H7 (cell line): ENCODE measurements around the gene SLC24A2. TPM values are rescaled to one million over a fixed set of nuclear protein-coding genes. Genes with fewer than 3 reads are reported as not detected.
"Not testable (repeated sequence)": the region's sequence is repeated elsewhere in the genome, so short reads cannot be mapped to it uniquely, and the experiment has no call there.

Source experiments
- DNase-seq: peaks from one replicate; pipeline ENCODE4 v3.0.0; 2012
- H3K27me3 ChIP-seq: 2 replicates; pipeline ENCODE4 v1.6.0; 2011; ENCODE audit warnings: mild to moderate bottlenecking, low read length; ENCODE audit not compliant: control insufficient read depth, insufficient read depth
- H3K36me3 ChIP-seq: replicated peaks from 2 replicates; pipeline ENCODE4 v1.5.1; 2011; ENCODE audit warnings: low read length; ENCODE audit not compliant: control insufficient read depth, insufficient read depth
- H3K4me3 ChIP-seq: 2 replicates; pipeline ENCODE4 v1.5.1; 2011; ENCODE audit warnings: low read depth, mild to moderate bottlenecking, control low read depth, low read length, moderate library complexity; ENCODE audit not compliant: insufficient read depth
- total RNA-seq: library from RNA; depleted of rRNA; stranded (reverse); fragments of >200 nt; shearing (Covaris generic); gene quantifications from 2 replicates; pipeline ENCODE4 v1.2.3, GENCODE V29; 2014; rRNA removed

The SLC24A2 gene
- total RNA-seq = 0.35 and 1.3 TPM in 2 replicates

DNA sequence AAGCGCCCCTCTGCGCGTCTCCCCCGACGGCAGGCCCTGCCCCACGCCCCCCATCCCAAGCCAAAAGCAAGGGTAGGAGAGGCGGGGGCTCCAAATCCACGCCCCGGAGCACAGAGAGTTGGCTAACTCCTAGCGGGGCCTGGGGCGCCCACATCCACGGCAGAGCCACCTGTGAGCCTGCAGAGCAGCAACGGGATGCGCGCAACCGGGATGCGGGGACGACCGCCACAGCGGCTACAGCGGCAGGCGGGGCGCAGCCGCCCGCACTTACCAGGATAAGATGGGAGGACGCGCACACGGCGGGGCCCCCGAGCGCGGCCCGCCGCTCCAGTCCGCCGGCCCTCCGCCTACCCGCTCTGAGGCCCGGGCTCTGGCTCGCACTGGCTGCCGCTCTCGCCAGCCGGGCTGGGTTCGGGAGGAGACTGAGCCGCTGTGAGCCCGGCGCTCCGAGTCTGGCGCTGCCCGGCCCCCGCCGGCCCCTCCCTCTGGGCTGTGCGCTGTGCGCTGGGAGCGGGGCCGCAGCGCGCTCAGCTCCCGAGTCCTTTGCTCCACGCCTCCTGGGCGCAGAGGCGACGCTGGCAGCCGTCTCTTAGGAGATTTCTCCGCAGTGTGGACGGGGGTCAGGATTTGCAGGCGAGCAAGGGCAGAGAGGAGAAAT lies at the start of gene SLC24A2:
TSS of gene SLC24A2 (minus strand) at position 424 of the 658 bp plus-strand sequence.
- Histone ChIP-seq H3K36me3 (no peaks in the 10 kb centered on the region), H3K27me3 (peaks cover 23% of the 10 kb centered on the region), H3K4me3 (peak within 1 kb of the TSS; percentile 62)
- peak; percentile 86 for DNase-seq

DNA sequence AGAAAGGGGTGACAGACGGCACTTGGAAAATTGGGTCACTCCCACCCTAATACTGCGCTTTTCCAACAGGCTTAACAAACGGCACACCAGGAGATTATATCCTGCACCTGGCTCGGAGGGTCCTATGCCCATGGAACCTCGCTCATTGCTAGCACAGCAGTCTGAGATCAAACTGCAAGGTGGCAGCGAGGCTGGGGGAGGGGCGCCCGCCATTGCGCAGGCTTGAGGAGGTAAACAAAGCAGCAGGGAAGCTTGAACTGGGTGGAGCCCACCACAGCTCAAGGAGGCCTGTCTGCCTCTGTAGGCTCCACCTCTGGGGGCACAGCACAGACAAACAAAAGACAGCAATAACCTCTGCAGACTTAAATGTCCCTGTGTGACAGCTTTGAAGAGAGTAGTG lies 44.5 kb upstream of the SLC24A2 start:
- not testable (repeated sequence) for H3K36me3 ChIP-seq, H3K4me3 ChIP-seq, DNase-seq, H3K27me3 ChIP-seq

DNA sequence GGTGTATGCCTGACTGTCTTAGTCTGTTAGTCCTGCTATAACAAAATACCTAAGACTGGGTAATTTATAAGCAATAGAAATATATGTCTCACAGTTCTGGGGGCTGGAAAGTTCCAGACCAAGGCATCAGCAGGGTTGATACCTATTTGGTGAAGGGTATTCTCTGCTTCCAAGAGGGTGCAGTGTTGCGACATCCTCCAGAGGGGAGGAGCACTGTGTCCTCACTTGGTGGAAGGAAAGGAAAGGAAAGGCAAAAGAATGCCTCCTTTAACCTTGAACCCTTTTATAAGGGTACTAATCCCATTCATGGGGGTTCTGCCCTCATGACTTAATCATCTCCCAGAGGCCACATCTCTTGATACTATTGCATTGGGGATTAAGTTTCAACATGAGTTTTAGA lies 42.0 kb upstream of the SLC24A2 start:
- Histone ChIP-seq H3K4me3 (no peak overlapping the region), H3K36me3 (no peaks in the 10 kb centered on the region), H3K27me3 (no peaks in the 10 kb centered on the region)
- no peak for DNase-seq

DNA sequence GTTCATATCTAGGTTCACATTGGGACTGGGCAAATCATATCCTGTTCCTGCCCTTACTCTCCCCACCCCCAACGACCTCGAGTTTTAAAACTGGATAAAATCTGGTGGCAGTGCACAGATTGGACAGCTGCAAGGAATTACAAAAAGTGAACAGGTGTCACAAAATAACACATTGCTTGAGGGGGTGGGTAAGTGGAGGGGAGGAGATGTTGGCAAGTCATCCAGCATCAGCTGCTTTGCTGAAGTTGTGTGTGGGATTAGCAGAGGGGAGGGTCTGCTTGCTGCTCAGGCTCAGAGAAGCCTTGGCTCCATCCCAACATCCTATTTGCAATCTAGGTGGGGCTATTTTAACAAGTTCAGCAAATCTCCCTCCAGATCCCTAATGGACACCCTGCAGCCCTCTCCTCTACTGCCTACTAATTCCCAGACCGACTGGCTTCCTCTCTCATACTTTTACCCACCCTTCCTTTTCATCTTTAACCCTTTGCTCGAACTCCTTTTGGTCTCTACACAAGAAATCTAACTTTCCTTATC lies 39.8 kb upstream of the SLC24A2 start:
- no peak for DNase-seq
- no peak overlapping the region for H3K4me3 ChIP-seq
- no peaks in the 10 kb centered on the region for H3K36me3 ChIP-seq
- H3K27me3 ChIP-seq = no peaks in the 10 kb centered on the region

DNA sequence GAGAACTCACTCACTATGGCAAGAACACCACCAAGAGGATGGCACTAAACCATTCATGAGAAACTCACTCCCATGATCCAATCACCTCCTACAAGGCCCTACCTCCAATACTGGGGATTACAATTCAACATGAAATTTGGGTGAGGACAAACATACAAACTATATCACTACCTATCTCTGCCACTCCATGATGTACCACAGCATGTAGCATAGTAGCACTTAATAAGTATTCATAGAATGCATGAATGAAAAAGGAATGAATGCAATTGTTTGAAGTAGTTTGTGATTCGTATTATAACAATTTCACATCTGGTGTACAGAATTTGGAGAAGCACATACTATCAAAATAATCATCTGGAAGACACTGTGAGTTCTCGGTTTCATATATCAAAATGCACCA lies 27.9 kb upstream of the SLC24A2 start:
- DNase-seq = no peak
- H3K27me3 ChIP-seq = no peaks in the 10 kb centered on the region
- no peaks in the 10 kb centered on the region; the same call in 1 of the 2 replicates for H3K36me3 ChIP-seq
- H3K4me3 ChIP-seq = no peak overlapping the region

DNA sequence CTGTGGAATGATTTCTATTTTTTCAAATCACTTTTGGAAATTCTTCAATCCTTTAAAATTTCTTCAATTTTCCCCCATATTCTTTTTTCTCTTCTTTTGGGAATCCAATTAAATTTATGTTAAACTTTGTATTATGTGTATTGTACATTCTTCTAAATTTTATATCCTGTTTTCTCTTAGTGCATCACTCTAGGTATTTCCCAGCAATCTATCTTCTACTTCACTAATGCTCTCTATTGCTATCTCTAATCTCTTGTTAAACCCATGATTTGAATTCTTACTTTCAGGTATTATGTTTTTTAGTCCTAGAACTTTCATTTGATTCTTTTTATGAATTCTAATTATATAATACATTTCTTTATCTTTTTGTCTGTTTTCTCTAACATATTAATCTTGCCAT lies 23.4 kb upstream of the SLC24A2 start:
- H3K36me3 ChIP-seq = no peaks in the 10 kb centered on the region; the same call in 1 of the 2 replicates
- no peak for DNase-seq
- no peak overlapping the region for H3K4me3 ChIP-seq
- no peaks in the 10 kb centered on the region for H3K27me3 ChIP-seq

DNA sequence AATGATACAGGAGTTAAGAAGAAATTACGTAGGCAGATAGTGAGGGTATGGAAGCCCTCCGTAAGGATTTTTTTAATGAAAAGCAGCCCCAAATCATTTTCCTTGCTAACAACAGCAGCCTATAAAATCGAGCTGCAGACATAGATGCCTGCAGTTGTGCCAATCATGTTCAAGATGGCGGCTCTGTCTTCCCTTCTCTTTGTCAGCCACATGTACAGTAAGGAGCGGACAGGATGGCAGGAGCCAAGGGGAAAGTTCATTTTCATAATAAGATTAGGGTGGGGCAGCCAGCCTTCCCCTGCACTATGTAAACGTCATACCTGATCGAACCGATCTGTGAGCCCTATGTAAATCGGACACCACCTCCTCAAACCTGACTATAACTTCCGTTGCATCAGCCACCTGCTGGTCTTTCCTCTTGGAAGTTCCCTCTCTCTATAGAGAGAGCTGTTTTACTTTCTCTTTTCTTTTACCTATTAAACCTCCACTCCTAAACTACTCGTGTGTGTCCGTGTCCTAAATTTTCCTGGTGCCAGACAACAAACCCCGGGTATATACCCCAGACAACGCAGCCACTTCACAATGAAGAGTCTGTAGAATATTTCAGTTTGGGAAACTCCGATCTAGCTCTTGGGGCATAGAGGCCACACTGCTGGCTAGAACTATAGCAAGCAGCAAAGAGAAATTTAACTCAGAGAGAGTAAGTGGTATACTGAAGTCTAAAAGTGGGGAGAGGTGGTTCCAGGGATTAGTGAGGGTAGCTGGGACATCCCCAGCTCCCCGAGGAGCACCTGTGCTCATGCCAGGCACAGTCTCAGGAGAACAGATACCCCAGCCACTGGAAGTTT lies 20.8 kb upstream of the SLC24A2 start:
- no peak for DNase-seq
- Histone ChIP-seq H3K36me3 (no peaks in the 10 kb centered on the region), H3K4me3 (no peak overlapping the region), H3K27me3 (no peaks in the 10 kb centered on the region)

DNA sequence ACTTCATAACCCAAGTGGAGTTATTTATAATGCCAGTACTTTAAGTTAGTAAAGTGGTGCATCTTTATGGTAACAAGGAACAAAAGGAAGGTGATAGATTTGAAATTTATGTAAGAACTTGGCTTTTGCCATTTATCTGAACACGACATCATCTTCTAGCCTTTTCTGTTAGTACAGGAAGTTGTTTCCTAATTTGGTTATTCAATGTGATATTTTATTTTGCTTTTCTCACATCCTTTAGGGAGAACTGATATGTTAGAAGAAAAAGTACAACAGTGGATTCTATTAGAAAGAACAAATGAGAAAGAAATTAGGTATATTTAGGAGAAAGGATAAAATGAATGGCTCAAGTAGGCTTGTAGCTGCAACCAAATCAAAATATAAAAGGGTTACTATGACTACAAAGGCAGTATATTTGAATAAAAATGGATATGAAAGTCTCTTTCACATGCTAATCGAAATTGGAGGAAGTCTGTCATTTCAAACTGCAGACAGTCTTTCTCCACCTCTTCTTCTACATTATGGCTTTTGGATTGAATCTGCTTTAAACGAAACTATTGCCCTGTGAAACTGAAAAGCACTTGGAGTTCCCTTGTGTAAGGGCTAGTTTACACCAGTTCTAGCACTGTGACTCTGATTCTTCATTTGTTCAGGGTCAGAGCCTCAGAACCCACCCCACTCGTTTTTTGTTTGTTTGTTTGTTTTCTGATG lies 18.5 kb upstream of the SLC24A2 start:
- H3K27me3 ChIP-seq = no peaks in the 10 kb centered on the region
- H3K36me3 ChIP-seq = no peaks in the 10 kb centered on the region
- H3K4me3 ChIP-seq = no peak overlapping the region
- DNase-seq = no peak

DNA sequence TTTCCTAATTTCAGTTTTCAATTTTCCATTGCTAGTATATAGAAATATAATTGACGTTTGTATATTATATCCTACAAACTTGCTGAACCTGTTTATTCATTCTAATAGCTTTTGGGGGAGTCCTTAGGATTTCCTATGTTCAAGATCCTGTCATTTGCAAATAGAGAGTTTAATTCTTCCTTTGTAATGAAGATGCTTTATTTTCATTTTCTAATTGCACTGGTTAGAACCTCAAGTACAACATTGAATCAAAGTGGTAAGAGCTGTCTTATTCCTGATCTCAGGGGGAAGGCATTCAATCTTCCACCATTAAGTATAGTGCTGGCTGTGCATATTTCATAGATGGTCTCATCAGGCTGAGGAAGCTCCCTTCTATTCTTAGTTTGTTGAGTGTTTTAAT lies 15.6 kb upstream of the SLC24A2 start:
- Histone ChIP-seq H3K36me3 (no peaks in the 10 kb centered on the region), H3K4me3 (no peak overlapping the region), H3K27me3 (no peaks in the 10 kb centered on the region)
- no peak for DNase-seq

DNA sequence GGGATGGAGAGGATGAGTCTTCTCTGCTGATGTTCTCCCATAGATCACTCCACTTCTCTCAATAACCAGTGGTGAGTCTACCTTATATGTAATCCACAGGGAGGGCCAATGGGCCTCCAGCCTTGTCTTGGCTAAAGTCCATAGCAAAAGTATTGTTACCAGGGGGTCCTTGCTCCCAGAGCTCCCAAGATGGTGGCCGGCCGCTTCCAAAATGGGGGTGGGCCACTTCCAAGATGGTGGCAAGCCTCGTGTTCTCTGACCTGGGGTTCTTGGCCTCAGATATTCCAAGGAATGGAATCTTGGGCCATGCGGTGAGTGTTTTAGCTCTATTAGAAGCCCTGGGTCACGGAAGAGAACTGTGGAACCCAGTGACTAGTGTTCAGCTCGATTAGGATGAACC lies 12.0 kb upstream of the SLC24A2 start:
- no peaks in the 10 kb centered on the region for H3K36me3 ChIP-seq

DNA sequence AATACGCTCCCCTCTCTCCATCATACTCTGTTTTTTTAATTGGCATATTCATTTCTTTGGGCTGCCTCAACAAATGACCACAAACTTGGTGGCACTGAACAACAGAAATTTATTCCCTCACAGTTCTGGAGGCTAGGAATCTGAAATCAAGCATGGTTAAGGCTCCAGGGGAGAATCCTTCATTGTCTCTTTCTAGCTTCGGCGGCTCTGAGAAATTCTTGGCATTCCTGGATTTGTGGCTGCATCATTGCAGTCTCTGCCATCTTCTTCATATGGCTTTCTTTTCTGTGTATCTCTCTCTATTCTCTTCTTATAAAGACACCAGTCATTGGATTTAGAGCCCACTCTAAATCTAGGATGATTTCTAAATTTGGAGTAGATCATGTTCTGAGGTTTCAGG lies 10.9 kb upstream of the SLC24A2 start:
- no peak for DNase-seq
- H3K4me3 ChIP-seq = no peak overlapping the region
- H3K36me3 ChIP-seq = no peaks in the 10 kb centered on the region
- no peaks in the 10 kb centered on the region for H3K27me3 ChIP-seq

More for the DNA sequence above, 12.0 kb upstream of the SLC24A2 start:
- no peak overlapping the region for H3K4me3 ChIP-seq
- DNase-seq = no peak
- no peaks in the 10 kb centered on the region for H3K27me3 ChIP-seq

DNA sequence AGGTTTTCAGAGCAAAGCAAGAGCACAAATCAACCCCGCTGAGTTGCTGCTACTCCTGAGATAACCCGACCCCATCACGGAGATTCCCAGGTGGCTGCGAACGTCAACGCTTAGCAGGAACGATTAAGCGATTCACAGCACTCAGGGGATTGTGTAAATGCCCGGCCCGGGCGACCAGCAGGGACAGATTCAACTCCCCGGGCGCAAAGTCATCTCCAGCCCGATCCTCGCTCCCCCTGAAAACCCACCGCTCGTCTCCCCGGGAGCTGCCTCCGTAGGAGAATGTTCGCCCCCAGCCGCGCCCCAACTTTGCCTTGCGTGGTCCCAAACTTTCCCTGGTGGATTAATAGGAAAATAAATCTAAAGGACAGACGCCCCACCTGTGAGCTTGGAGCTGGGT lies 685 bp downstream of the SLC24A2 start:
- Histone ChIP-seq H3K36me3 (no peaks in the 10 kb centered on the region), H3K27me3 (peaks cover 23% of the 10 kb centered on the region), H3K4me3 (peak overlapping the region; percentile 62)
- DNase-seq = peak; percentile 78

DNA sequence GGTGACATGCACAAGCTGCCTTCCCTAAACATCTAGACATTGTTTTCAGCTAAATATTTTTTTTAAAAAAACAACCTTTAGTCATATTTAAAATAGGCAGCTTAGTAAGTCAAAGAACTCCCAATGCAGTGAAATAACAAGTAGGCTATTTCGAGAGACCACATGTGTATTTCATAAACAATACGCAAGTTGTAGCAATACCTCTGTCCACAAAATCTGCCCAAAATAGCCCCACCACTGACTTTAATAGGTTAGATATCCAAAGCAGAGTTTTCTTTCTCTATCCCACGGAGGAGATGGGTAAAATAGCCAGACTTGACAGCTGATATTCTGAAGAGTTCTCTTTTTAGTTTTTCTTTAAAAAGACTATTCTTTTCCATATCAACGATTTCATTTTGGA lies 1.2 kb downstream of the SLC24A2 start:
- Histone ChIP-seq H3K36me3 (no peaks in the 10 kb centered on the region), H3K27me3 (peaks cover 23% of the 10 kb centered on the region), H3K4me3 (peak overlapping the region; percentile 62; the same call in 1 of the 2 replicates)
- DNase-seq = no peak

DNA sequence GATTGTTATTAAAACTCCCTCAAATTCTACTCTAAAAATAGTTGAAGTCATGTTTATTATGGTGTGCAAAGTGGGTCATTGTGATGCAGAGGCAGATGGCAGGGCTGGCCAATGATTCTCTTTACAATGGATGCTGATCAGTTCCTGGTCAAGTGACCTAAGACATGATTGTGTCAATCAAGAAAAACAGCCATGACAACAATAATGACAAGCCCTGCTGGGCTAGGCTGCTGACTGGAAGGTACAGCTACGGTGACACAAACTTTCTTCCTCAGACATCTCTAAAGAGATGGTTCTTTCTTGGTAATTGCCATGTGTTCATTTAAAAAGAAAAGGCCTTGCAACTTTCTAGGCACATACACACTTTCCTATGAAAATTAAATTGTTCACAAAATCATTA lies 3.6 kb downstream of the SLC24A2 start:
- no peak for DNase-seq
- Histone ChIP-seq H3K4me3 (no peak overlapping the region), H3K27me3 (peaks cover 23% of the 10 kb centered on the region), H3K36me3 (no peaks in the 10 kb centered on the region)
